ENCODE data around the gene BRSK1. TPM values are rescaled to one million over a fixed set of nuclear protein-coding genes. Genes with fewer than 3 reads are reported as not detected.

Gene BRSK1
- total and polyA plus RNA-seq, 10 of the 15 experiments (the other 5 are each of a cell fraction or from before 2014, with no cell fraction given): 0.03 to 0.76 (median 0.25) TPM; not detected in 4

GRCh38 chr19:55245236-55245904 is 38.4 kb upstream of the BRSK1 start (continued):
- TF ChIP-seq BCLAF1 (IDR thresholded peaks at IDR 0.05): no peak
- no peak for TF ChIP-seq POLR2AphosphoS2 (IDR thresholded peaks at IDR 0.05; ENCODE audit: low read depth, low read length)
- TF ChIP-seq BRCA1 (IDR thresholded peaks at IDR 0.05; ENCODE audit: low read depth, low read length): no peak
- TF ChIP-seq WRNIP1 (IDR thresholded peaks at IDR 0.05; ENCODE audit: borderline replicate concordance, low read depth, low read length): no peak
- TF ChIP-seq NR2F1 (conservative IDR thresholded peaks at IDR 0.05): no peak
- TF ChIP-seq EGR1 (IDR thresholded peaks at IDR 0.05; ENCODE audit: borderline replicate concordance in 1 of 2, low read depth in 2 of 2, low read length in 2 of 2): no peak
- no peak for TF ChIP-seq NFIC (IDR thresholded peaks at IDR 0.05; ENCODE audit: low read depth, low read length)
- no peak for TF ChIP-seq LARP7 (IDR thresholded peaks at IDR 0.05)
